HG03457 (cell line): Measurements from ENCODE around the gene CLEC16A.

Experiments
- ATAC-seq: cut with Tn5 transposase; IDR thresholded peaks from one replicate; pipeline ENCODE4 v1.9.1; 2021; ENCODE audit warnings: moderate number of reproducible peaks; ENCODE audit not compliant: unreplicated experiment

Gene CLEC16A

DNA sequence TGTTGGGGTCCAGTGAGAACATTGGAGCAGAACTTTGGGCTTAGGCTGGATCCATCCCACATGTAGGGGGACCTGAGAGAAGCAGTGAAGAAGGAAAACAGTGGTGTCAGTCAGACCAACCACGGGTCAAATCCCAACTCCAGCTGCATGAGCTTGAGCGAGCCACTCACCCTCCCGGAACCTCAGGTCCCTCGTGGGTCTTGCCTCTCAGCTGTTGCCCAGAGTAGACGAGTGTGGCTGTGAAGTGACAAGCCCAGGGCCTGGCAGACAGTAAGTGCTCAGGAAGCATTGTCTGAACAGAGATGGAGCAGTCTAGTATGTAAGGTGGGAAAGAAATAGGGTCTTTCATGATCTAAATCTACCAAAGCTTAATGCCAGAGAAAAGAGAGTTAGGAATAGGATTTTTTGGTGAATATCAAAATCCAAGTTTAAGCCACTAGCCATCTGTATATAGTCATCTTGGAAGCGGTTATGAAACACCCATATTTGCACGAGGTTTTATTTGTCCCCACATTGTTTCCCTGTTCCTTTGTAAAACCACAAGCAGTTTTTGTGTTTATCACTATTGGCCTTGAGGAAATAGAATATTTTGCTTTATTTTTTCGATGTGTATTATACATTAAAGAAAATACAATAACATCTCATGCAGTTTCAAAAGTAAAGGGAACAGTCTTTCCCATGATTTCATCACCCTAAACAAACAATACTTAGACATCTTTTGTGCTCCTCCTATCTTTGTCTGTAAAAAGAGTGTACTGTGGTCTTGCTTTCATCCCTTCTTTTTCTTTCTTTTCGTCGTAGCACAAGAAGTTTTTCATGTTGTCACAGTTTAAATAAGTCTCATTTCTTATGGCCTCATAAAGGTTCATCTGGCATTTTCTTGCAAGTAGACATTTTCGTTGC, 112.0 kb downstream of the CLEC16A start:
- ATAC-seq = no peak

DNA sequence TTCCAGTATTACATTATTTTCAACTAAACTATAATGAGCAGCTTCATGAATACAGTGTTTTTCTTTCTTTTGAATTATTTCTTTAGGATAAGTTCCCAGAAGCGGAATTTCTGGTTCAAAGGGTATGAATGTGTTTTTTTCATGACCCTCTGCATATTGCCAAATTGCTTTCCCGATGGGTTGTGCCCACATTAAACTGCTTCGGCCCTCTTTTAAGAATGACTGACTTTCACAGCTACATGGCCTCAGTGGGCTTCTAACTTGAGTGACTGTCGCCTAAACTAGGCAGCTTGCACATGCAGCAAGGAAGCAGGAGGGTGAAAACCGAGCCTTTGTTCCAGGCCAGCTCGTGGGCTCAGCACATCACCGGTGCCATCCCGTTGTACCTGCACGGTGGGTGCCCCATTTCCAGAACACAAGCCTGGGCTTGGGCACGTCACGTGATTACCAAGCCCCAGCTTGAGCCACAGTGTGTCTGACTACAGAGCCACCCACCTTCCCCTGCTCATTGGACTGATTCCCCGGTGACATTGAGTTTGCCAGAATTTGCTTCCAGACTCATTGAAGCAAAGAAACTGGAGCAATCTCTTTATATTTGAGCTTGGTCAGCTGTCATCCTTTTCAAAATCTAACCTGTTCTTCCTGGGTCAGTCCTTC, 112.8 kb downstream of the CLEC16A start:
- ATAC-seq = no peak

DNA sequence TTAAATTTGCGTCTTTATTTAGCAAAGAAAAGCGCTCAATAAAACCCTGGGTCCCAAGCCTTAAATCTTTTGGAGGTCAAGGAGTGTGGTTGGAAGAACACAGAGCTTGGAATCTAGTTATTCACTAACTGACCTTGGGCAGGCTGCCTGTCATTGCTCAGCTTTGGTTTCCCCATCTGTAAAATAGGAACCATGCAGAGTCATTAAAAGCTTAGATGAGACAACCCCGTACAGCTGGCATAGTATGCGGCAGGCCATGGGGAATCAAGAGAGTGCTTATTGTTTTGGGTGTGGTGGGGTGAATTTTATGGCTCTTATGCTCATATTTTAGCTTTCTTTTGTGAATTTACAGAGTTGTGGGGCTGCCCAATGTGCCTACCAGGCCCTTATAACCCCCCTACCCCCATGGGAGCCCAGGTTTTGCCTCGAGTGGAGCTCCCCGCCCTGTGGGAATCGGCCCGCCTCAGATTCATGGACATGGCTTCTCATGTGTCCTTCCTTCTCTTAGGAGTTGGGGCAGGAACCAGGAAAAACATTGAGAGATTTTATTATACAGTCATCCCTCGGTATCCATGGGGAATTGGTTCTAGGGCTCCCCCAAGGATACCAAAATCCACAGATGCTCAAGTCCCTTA, 113.5 kb downstream of the CLEC16A start:
- no peak for ATAC-seq

DNA sequence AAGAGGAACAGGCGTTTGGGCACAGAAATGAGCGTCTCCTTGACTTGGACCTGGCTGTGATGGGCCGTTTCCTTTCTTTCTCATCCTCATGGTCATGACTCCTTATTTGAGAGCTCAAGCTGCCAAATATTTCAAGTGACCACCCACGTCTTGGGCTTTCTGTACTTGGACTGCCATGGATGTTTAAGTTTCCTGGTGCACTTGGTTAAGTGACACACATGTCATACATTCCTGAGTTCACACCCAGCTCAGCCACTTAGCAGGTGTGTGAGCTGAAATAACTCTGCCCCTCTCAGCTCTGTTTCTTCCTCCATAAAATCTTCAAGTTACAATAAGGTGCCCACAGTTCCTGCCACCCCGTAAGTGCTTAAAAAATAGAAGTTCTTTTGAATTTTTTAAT, 114.5 kb downstream of the CLEC16A start:
- no peak for ATAC-seq

DNA sequence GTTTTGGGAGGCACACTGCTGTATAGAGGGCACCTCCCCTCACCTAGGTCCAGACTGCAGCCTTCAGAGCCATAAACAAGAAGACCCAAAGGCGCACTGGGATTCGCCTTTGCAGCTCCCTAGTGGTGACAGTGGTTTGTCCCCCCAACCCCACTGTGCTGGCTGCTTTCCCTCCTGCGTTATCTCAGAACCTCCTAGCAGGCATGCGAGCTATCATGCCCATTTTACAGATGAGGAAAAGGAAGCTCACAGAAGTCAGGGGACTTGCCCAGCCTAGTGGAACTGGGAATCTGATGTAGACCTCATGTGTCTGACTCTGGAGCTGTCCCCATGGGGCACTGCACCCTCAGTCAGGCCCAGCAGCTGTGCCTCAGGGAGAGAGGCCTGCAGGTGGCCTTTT, 115.2 kb downstream of the CLEC16A start:
- no peak for ATAC-seq

DNA sequence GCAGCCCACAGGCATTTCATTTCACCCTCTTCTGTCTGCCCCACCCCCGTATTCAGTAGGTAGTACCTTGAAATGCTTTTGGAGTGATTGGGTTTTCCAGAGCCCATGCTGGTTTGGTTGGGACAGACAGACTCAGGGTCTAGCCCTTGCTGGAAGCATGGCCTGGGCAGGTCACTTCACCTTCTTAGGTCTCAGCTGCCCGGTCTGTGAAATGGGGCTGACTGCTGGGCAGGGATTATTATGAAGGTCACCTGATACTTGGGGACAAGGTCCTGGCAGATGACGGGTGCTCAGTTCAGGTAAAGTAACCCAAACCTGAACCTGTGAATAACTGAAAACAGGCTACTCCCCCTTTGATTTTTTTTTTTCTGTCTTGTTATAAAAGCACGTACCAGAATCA, 116.0 kb downstream of the CLEC16A start:
- ATAC-seq = no peak

DNA sequence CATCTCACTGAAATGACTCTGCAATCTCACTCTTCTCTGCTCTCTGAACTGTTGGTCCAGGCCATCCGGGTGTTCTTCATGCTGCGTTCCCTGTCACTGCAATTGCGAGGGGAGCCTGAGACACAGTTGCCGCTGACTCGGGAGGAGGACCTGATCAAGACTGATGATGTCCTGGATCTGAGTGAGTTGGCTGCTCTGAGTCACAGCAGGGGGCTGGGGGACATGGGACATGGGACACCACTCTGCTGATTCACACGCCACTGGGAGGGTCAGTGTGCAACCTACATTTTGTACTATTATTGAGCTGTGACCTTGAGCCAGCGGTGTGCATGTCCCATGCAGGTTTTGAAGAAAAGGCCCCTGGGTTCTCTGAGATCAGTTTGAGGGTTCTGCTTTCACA, 116.5 kb downstream of the CLEC16A start:
- no peak for ATAC-seq

DNA sequence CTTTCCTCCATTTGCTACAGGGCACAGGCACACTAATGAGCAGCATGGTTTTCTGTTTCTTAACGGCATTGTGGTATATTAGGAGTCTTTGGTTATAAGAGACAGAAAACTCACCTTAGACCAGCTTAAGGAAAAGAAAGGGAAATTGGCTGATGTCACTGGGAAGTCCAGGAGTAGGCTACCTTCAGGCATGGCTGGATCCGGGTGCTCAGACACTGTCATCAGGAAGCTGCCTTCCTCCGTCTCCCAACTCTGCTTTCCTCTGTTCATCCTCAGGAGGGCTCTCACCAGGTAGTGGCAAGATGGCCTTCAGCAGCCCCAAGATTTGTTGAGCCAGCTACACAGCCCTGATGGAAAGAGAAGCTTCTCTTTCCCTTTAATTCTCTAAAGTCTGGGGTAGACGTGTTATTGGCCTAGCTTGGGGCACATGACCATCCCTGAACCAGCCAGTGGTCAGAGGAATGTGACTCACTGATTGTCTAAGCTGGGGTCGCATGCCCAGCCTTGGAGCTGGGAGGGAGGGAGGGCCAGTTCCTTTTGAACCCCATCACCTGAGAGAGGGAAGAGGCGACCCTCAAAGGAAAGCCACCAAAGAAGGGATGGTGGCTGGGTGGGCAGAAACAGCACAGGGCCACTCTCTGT, 117.4 kb downstream of the CLEC16A start:
- no peak for ATAC-seq

DNA sequence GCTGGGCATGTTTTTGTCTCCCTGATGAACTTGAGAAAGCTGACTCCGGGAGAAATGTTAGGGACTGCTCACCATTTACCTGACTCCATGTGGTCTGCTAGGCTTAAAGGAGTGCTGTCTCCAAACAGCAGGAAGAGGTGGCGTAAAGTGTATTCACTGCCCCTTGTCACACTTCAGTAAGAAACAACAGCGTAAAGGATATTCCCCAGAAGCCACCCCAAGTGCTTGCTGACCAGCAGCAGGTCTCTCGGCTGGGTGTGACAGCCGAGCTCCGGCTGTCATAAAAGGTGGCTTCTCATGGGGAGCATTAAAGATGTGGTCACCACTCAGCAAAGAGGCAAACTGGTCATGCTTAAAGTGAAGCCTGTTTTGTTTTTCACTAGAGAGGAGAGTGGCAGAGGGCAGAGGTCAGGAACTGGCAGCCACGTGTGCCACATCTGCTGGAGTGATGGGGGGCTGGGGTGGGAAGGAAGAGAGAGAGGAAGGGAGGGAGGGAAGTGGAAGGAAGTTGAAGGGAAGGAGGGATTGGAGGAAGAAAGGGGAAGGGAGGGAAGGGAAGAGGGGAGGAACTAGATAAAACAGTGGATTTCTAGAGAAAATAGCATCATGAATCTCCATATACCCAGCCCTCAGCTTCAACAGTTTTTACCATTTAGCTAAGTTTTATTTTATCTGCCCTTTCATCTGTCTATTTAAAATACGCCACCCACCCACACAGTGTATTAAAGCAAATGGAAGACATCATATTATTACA, 119.3 kb downstream of the CLEC16A start:
- no peak for ATAC-seq

DNA sequence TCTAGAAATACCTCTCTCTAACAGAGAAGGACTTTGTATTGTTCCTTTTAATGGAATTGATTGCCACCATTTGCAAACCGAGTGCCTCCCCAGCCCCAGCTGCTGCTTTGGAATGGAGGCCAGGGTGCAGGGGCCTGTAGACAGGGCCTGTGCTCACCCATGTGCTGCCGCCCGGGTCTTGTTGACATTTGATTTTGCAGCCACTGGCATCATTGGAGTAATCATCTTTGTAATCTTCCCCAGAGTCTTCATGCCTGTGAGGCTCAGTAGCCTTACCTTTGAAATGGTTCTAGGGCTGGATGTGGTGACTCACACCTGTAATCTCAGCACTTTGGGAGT, 119.8 kb downstream of the CLEC16A start:
- no peak for ATAC-seq

DNA sequence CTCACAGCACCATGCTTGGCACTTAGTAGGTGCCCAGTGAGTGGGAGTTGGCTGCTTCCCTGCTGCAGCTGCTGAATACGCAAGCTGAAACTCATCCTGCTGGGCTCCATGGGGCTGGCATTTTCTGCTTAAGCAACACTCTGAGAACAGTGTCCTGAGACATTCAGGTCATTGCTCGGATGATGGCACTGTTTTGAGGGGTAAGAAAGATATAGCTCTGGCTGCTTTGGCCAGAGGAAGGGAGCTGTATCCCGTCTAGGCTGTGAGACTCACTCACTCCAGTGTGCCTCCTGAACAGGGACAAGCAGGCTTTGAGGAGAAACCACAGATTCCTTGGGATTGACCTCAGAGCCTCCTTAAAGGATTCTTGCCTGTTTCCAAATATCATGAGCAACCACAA, 120.5 kb downstream of the CLEC16A start:
- no peak for ATAC-seq

DNA sequence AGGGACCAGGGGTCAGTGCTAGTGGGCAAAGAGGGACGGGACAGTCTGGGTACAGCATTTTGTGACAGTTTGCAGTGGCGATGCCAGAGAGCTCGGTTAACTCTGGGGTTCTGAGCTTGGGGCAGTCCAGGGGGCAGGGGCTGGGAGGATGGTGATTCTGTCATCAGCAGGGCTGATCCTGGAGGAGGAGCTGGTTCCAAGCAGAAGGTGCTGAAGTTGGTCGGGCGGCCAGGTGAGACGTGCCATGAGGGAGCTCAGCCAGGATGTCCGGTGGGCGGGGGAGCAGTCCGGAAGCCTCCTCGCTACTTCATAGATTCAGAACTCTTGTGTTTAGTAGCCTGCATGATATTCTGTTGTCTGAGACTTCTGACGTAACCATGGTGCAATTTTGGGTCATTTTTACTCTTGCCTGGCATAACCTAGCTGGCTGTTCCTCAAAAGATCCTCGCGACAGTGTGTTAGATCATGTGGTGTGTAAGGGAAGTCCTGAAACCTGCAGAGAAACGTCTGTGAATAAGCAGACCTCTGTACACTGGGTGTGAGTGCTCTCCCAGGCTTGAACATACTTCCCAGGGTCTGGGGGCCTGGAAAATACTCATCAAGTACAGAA, 122.0 kb downstream of the CLEC16A start:
- no peak for ATAC-seq

DNA sequence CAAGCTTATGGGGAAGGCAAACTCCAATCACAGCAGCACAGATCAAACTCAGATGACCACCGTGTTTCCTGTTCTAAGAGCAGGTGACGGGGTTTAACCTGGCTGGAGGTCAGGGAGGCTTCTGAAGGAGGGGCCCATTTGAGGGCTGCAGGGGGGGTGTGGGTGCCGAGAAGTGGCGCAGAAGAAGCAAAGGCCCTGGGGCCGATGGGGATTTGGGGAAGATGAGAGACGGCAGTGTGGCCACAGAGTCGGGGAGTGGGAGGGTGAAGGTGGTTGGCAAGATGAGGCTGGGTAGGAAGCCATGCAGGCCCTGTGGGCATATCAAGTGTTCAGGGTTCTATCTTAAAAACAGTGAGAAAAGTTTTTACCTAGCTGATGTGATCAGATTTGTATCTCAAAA, 122.9 kb downstream of the CLEC16A start:
- ATAC-seq = no peak

DNA sequence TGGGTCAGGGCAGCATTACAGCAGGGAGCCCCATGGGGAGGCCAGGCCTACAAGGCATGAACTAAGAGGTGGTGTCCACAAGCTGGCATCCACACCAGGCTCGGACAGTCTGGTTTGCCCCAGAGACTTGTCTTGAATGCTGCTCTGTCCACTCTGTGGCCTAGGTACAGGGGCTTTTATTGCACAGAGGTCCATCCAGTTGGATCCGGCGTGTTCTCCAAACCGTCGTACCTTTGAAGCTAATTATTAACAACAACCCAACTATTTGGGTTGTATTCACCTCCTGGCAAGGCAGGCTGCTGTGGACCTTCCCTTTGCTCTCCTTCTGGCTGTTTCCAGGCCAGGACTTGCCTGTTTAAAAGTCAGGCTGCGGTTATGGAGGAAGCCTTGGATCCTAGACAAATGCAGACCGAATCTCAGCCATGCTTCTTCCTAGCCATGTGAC, 123.4 kb downstream of the CLEC16A start:
- no peak for ATAC-seq

DNA sequence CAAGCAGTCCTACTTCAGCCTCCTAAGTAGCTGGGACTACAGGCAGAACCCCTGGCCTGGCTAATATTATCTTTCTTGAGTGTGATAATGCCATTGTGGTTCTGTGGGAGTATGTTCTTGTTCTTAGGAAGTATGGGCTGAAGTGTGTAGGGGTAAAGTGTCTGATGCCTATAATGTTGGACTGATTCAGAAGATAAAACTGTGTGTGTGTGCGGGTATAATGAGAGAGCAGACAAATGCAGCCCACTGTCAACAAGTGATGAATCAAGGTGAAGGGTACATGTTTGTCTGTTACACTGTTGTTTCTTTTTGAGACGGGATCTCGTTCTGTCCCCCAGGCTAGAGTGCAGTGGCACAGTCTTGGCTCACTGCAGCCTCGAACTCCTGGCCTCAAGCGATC, 127.5 kb downstream of the CLEC16A start:
- ATAC-seq = no peak

DNA sequence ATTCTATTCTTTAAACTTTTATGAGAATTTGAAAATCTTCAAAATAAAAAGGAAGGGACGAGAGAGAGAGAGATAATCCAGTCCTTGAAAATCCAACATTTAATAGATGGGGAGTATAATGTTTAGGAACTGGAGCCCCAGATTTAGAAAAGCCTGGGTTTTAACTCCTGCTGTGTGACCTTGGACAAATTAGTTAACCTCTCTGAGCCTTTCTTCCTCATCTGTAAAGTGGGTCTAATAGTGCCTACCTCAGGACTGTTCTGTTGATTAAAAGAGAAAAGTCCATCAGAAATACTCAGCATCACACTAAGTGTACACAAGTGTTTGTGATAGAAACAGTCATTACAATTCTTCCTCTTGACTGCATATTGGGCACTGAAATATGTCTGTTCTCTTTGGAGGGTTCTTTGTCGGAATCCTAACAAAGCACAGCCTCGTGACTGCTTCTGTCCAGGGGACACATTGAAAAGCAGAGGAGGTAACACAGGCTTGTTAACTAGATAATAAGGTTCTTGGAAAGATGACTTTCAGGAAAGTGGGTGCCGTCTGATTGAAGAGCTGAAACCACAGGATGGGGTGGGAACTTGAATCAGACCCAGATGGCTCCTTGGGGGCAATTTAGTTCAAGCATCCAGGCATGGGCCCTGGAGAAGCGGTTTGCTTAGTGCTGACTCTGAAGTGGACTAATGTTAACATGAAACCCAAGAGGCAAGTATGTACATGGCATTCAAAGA, 128.2 kb downstream of the CLEC16A start:
- ATAC-seq = no peak

DNA sequence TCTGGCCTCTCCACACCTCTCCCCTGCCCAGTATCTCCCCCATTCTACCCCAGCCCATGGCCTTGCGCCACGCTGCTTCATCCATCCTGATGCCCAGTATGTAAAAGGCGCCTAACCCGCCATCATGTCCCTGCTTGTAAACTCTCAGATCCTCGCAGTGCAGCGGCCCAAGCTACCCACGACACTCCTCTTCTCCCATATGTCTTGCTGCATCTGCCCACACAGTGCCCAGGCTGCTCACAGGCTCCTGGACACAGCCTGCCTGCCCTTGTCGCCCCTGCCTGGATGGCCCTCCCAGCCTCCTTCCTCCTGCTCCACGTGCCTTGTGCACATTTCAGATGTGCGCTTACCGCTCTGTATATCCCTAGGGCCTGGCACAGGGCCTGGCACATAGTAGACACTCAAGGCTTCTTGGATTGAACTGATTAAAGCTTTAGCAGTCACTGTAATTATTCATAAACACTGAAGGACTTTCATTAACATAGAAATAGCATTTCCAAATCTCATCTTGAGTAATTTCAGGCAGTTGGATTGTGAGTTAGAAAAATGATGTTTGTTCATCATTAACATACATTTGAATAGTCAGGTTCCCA, 129.1 kb downstream of the CLEC16A start:
- ATAC-seq = no peak

DNA sequence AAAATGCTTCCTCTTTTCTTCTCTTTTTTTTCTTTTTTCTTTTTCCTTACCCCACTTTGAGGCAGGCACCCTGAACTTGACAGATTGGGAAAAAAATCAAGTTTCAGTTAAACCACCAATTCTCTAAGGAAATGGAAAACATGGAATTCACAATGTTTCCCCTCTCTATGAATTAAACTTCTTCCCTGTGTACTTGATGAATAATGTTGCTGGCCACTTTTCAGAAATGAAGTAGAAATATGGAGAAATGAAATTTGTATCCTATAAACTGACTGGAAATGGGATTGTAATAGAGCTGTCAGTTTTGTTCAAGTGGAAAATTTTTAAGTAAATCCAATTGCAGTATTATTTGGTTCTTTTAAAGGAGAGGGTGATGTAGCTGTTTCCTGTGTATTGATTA, 129.8 kb downstream of the CLEC16A start:
- no peak for ATAC-seq

DNA sequence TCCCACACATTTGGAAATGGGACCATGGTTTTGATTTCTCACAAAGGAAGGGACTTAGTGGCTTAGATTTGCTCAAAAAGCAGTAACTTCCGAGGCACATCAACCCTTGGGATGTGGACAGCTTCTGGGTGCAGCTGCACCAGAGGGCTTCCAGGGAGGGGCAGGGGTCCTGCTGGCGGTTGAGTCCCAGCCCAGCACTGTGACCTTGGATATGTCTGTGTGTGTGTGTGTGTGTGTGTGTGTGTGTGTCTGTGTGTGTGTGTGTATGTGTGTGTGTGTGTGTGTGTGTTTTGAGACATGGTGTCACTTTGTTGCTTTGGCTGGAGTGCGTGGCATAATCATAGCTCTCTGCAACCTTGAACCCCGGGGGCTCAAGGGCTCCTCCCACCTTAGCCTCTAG, 130.8 kb downstream of the CLEC16A start:
- no peak for ATAC-seq
